LNCaP clone FGC (cell line): Measurements from ENCODE around the gene DNAJC11.

ENCODE experiments used
- DNase-seq: peaks from one replicate; pipeline ENCODE4 v3.0.0-alpha.2; 2011; ENCODE audit warnings: low read depth
- H3K4me3 ChIP-seq: 2 replicates; pipeline ENCODE4 v1.5.1; 2011; ENCODE audit warnings: mild to moderate bottlenecking, low read depth, low read length, control low read depth
- CTCF ChIP-seq: IDR thresholded peaks from 2 replicates; pipeline ENCODE4 v1.5.1; 2012; ENCODE audit warnings: mild to moderate bottlenecking; ENCODE audit not compliant: control insufficient read depth, insufficient read depth; ENCODE audit errors: extremely low read depth

The DNAJC11 gene

GRCh38 chr1:6619045-6619444, 82.6 kb downstream of the DNAJC11 start:
- no peak for DNase-seq
- H3K4me3 ChIP-seq: no peak overlapping the region
- no peak for TF ChIP-seq CTCF

GRCh38 chr1:6614929-6615785, 86.5 kb downstream of the DNAJC11 start:
- no peak for DNase-seq
- peak overlapping the region; percentile 64 for H3K4me3 ChIP-seq
- no peak for TF ChIP-seq CTCF

GRCh38 chr1:6614019-6614928, 87.3 kb downstream of the DNAJC11 start:
- TF ChIP-seq CTCF: no peak

GRCh38 chr1:6613361-6614018, 88.1 kb downstream of the DNAJC11 start, which contains the start of gene PHF13:
TSS of gene PHF13 (plus strand) at chr1:6613731. CDS start at chr1:6614067, 336 bp downstream.
- peak; percentile 95 for DNase-seq
- TF ChIP-seq CTCF: no peak

More at GRCh38 chr1:6614019-6614928, 87.3 kb downstream of the DNAJC11 start:
- no peak for DNase-seq
- H3K4me3 ChIP-seq: peak overlapping the region; percentile 64

GRCh38 chr1:6612641-6613360, 88.8 kb downstream of the DNAJC11 start:
- no peak for TF ChIP-seq CTCF
- H3K4me3 ChIP-seq: peak overlapping the region; percentile 56
- no peak for DNase-seq

More at GRCh38 chr1:6613361-6614018, 88.1 kb downstream of the DNAJC11 start, which contains the start of gene PHF13:
- H3K4me3 ChIP-seq: peak within 1 kb of the TSS; percentile 64

GRCh38 chr1:6603915-6604558, 97.6 kb downstream of the DNAJC11 start:
- no peak for TF ChIP-seq CTCF
- DNase-seq: no peak
- no peak overlapping the region for H3K4me3 ChIP-seq
